ENCODE measurements around the gene ELFN1.
A peak's percentile ranks its signal among the peaks of the same experiment; 100 is the strongest.

Gene ELFN1

GRCh38 chr7:1677206-1678080, 7.4 kb downstream of the ELFN1 start:
- peak; percentile 17 for DNase-seq

- DNase-seq = peak; percentile 24
These were observed 8.0 kb downstream of the ELFN1 start for GRCh38 chr7:1678081-1678543.

DNA sequence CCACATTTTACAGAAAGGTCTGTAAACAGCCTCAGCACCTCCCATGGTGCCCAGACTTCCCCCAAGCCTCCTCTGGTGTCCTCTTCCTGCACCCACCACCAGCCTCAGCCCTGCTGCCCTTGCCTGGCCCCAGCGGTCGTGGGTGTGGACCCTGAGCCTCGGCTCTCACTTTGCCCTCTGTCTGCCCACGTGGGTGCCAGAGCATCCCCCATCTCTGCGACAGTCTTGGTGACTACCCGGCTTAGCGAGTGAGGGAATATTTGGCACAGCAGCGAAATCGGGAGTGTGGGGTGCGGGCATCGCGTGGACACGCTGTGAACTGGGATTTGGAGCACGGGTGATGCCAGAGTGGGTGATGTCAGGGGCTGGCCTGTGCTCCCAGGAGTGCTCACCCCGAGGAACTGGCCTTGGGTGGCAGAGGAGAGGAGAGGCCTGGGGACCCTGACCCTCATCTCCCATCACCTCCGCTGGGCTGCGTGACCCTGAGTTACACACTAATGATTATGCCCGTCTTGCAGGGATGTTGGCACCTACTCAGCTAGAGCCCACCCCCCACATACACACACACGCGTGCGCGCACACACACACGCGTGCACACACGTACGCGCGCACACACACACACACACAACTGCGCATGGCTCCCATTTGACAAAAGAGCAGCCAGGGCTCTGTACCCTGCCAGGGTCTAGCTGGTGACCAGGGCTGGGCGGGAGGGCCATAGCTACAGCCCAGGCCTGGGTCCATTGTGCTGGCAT, 8.7 kb downstream of the ELFN1 start:
- DNase-seq = peak; percentile 19

GRCh38 chr7:1679326-1679965, 9.4 kb downstream of the ELFN1 start:
- DNase-seq = peak; percentile 27

GRCh38 chr7:1679966-1680730, 10.1 kb downstream of the ELFN1 start:
- peak; percentile 6 for DNase-seq

GRCh38 chr7:1681581-1681980, 11.5 kb downstream of the ELFN1 start:
- no peak for DNase-seq

DNA sequence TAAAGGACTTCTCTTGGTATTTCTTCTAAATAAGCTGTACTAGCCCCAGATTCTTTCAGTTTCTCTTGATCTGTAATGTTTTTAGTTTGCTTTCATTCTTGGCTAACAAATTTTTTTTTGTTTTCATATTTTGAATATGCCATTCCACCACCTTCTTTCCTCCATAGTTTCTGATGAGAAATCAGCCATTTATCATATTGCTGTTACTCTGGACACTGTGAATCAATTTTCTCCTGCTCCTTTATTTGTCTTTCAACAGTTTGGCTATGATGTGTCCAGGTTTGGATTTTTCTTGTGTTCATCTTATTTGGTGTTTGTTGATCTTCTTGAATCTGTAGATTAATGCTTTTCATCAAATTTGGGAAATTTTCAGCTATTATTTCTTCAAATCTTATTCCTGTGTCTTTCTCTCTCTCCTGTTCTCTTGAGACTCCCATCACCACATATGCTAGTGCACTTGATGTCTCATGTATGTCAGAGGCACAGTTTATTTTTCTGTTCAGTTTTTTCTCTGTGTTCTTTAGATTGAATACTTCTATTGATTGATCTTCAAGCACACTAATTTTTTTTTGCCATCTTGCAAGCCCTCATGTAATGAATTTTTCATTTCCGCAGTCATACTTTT, 15.0 kb downstream of the ELFN1 start:
- no peak for DNase-seq

DNA sequence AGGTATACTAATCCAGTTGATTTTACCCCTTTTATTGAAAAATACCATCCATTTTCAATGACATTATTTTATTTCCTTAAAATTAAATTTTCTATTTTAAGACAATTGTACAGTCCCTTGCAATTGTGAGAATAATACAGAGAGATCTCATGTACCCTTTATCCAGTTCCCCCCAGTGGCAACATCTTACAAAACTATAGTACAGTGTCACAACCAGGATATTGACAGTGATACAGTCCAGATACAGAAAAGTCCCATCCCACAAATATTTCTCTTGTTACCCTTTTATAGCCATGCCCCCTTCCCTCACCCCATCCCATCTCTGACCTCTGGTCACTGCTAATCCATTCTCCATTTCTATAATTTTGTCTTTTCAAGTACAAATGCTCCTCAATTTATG, 18.5 kb downstream of the ELFN1 start:
- no peak for DNase-seq

DNA sequence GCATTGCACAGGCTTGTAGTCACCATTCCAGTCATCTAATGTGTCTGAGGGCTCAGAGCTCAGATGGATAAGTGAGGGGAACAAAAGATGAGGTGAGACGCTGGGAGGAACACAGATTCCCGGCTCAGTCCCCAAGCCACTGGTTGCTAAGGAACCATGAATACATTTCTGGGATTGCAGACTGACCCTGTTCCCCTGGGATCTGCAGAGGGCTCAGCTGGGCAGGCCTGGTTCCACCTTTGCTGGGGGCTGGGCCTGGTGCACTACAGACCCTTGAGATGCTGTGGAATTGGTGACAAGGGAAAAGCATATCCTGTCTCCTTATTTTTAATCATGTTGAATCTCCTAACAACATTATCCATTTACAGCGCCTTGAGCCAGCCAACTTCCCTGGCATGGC, 19.2 kb downstream of the ELFN1 start:
- no peak for DNase-seq

DNA sequence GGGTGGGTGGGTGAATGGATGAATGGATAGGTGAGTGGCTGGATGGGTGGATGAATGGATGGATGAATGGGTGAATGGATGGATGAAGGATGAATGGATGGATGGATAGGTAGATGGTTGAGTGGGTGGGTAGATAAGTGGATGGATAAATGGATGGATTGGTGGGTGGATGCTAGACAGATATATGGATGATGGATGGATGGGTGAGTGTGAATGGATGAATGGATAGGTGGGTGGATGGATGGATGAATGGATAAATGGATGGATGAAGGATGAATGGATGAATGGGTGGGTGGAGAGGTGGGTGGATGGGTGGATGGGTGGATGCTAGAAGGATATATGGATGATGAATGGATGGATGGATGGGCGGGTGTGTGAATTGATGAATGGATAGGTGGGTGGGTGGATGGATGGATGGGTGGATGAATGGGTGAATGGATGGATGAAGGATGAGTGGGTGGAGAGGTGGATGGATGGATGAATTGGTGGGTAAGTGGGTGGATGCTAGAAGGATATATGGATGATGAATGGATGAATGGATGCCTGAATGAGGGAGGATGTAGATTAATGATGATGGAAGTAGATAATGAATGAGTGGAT, 20.4 kb downstream of the ELFN1 start:
- DNase-seq = no peak

DNA sequence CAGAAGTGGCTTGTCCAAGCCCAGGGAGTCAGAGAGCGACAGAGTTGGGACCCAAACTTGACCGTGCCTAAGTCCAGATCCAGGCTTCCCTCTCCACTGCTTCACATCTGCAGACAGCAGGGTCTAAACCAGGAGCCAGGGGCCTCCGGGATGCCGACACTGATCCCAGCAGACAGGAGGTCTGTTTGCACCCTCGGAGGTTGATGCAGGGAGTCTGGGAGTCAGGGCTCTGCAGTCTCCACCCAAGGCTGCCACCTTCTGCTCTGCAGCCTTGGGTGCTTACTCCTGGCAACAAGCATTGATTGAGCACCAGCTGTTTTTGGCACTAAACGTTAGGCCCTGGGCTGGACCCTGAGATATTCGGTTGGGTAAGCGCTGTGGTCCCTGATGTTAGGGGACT, 21.0 kb downstream of the ELFN1 start:
- peak; percentile 3 for DNase-seq

DNA sequence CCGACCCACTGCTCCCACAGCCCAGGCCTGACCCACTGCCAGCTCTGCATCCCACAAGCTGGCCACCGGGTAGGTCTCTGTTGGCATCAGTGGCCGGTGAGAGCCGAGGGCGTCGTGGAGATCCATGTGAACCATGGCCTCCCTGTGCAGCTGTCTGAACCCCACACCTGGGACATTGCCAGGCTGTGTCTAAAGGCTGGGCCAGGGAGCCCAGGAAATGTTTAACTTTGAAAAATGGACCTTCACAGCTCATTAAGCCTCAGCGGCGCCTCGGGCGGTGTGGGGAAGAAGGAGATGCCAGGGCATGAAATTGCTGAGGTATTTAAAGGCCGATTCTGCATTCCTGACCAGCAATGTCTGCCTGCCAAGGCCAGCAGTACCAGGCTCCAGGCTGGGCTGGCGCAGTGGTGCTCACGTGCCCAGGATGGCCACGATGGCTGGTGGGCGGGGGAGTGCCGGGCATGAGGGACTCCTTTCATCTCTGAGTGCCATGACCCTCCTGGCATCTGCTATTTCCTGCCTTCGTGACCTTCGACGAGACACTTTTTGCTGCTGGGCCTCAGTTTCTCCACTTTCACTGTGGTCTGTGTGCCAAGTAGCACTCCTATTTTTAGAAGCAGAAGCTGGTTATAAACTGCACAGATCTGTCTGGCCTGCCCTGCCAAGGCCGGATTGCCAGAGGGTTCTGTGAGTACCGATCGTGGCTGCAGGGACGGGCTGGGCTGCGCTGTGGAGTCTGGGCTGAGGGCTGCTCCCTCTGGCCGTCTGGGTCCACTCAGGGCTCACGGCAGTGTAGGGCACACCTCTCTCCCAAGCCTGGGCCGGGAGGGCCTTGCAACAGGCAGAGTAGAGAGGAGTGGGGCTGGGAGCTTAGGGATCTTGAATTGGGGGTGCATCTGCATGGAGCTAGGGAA, 21.8 kb downstream of the ELFN1 start:
- DNase-seq = peak; percentile 17

GRCh38 chr7:1692515-1693418, 22.7 kb downstream of the ELFN1 start:
- DNase-seq = peak; percentile 25

DNA sequence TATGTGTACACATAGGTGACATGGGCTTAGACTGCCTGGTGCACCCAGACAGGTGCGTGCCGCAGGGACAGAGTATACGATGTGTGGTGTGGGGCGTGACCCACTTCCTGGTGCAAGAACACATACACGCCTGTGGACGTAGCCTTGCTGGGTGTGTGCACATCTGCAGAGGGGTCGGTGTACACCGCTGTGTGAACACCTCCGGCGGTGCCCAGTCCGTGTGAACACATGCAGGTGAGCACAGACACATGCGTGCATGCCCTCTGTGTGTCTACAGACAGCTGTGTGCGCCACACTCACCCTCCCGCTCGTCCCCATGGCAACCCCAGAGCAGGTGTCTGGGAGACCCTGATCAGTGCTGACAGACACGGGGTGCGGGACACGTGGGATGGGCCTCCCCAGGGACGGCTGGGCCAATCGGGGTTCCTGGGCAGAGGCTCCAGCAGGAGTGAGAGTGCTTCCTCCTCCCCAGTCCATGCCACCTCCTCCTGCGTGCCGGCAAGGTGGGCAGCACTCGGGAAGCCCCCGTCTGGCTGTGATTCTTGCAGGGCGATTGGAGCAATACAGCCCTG, 23.4 kb downstream of the ELFN1 start:
- DNase-seq = peak; percentile 27

DNA sequence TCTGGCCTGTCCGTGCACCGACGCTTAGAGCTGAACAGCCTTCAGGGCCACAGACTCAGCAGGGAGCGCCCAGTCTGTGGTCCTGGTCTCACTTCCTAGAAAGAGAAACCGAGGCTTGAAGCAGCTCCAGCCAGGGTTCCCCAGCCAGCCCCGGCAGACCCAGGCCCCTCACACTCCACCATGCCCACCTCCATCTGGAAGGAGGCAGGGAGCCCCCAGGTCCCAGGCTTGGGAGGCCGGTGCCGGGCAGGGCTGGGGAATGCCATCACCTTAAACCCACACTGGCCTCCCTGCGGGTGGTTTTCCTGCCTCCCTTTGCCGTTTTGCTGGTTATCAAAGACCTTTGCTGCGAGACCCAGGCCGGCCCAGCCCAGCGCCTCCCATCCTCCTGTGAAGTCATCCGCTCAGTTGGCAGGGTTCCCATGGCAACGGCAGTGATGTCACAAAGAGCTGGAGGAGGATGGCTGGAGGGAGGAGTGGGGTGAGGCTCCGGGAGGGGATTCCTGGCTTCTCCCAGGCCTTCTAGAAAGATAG, 24.0 kb downstream of the ELFN1 start:
- no peak for DNase-seq

DNA sequence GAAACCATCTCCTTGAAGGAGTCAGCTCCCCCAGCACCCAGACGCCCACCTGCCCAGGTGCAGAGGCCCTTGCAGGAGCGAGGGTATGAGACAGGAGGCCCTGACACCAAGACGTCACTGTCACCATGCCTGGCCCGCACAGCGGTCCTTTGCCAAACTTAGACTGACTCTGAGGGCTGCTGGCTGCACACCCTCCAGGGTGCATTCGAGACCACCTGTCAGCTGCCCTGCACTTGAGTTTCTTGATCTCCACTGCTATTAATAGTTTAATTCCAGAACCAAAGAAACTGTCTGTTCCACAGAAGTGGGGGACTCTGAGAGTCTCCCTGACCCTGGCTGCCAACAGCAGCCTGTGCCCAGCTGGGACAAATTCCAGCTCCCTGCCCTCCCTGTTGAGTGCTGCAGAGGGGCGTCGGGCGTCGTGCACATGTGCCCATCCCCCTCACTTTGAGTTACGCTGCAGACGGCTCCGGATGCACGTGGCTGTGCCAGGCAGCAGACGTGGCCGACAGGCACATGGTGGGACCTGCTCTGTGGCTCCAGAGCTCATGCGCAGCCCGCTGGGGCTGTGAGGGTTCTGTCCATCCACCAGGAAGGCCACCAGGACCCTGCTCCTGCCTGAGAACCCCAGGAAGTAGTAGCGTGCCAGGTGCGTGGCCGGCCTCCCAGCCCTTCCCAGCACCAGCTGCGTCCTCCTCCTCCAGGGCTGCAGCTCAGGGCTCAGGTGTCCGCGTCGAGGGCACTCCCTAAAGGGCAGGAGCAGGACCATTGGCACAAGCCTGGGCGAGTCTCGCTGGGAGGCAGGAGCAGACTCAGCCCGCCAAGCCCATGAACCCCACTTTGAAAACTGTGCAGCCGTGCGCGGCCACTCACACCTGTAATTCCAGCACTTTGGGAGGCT, 24.8 kb downstream of the ELFN1 start:
- peak; percentile 13 for DNase-seq

GRCh38 chr7:1695800-1696454, 25.9 kb downstream of the ELFN1 start:
- DNase-seq = peak; percentile 20
